H1 (cell line): ENCODE data around the gene TCN2. TPM values are rescaled to one million over a fixed set of nuclear protein-coding genes. Genes with fewer than 3 reads are reported as not detected.

Experiments used
- CTCF ChIA-PET: fragments of 300-600 bp; sonication (Branson Sonifier 250); formaldehyde crosslinking; loops from one replicate; lab custom pipeline; 2021; ENCODE audit not compliant: partially characterized antibody; lab: Charles Lee
- POLR2A ChIA-PET: fragments of 300-600 bp; sonication (Branson Sonifier 250); formaldehyde crosslinking; loops from one replicate; lab custom pipeline; 2021; ENCODE audit warnings: inconsistent platforms; ENCODE audit not compliant: partially characterized antibody; lab: Charles Lee
- DNase-seq, 2 experiments: peaks; one replicate each; pipeline versions ENCODE4 v3.0.0 to v3.0.0-alpha.2; 2010 to 2022; ENCODE audit warnings: low spot score in 2 of 2, low read depth in 1 of 2, mixed read lengths in 1 of 2
- FAIRE-seq: peaks from 2 replicates; lab custom pipeline; 2011; peaks lifted over from hg19 to GRCh38; lab: Jason Lieb, UNC
- H2AFZ ChIP-seq: 2 replicates; pipeline ENCODE4 v1.8.1; 2012; ENCODE audit warnings: low read length, inconsistent platforms
- H2AK5ac ChIP-seq: 2 replicates; pipeline ENCODE4 v1.6.1; 2013; ENCODE audit warnings: low read depth, low read length
- H2BK120ac ChIP-seq: replicated peaks from 2 replicates; pipeline ENCODE3; 2013; ENCODE audit warnings: low read depth, low read length, inconsistent platforms
- H2BK12ac ChIP-seq: 2 replicates; pipeline ENCODE4 v1.6.1; 2013; ENCODE audit warnings: low read depth, low read length
- H2BK15ac ChIP-seq: 2 replicates; pipeline ENCODE4 v1.6.1; 2013; ENCODE audit warnings: low read length
- H2BK20ac ChIP-seq: 2 replicates; pipeline ENCODE4 v1.6.1; 2013; ENCODE audit warnings: low read length
- H2BK5ac ChIP-seq: 2 replicates; pipeline ENCODE4 v1.6.1; 2013; ENCODE audit warnings: low read depth, low read length
- H3K14ac ChIP-seq: 2 replicates; pipeline ENCODE4 v1.6.1; 2013; ENCODE audit warnings: inconsistent platforms; ENCODE audit not compliant: insufficient read length
- H3K18ac ChIP-seq: 2 replicates; pipeline ENCODE4 v1.6.1; 2013; ENCODE audit warnings: low read length; ENCODE audit errors: extremely low read depth
- H3K23ac ChIP-seq: 2 replicates; pipeline ENCODE4 v1.6.1; 2013; ENCODE audit warnings: inconsistent platforms; ENCODE audit not compliant: insufficient read length
- H3K23me2 ChIP-seq: 2 replicates; pipeline ENCODE4 v1.6.1; 2013; ENCODE audit warnings: low read depth, low read length
- H3K27ac ChIP-seq: 2 replicates; pipeline ENCODE4 v1.6.1; 2011; ENCODE audit warnings: low read depth, low read length, inconsistent platforms
- H3K27me3 ChIP-seq, 4 experiments: replicated peaks in 1 of 4; 1 replicate in 1 of 4; 2 replicates in 3 of 4; pipeline versions ENCODE4 v1.6.1 to v1.8.1; 2011 to 2013; ENCODE audit warnings: low read length in 3 of 4, mild to moderate bottlenecking in 3 of 4, inconsistent platforms in 2 of 4, mixed read lengths in 2 of 4, moderate library complexity in 1 of 4; ENCODE audit not compliant: control insufficient read depth in 3 of 4, insufficient read depth in 3 of 4; ENCODE audit errors: extremely low read depth in 1 of 4
- H3K36me3 ChIP-seq, 4 experiments: 2 replicates each; pipeline versions ENCODE4 v1.6.1 to v1.8.1; 2011 to 2013; ENCODE audit warnings: mild to moderate bottlenecking in 4 of 4, low read length in 3 of 4, moderate library complexity in 2 of 4, control low read depth in 1 of 4, inconsistent platforms in 1 of 4; ENCODE audit not compliant: insufficient read depth in 4 of 4, control insufficient read depth in 2 of 4
- H3K4ac ChIP-seq: replicated peaks from 2 replicates; pipeline ENCODE3; 2013; ENCODE audit warnings: low read length, low read depth, mixed read lengths, inconsistent platforms; ENCODE audit not compliant: insufficient read length
- H3K4me1 ChIP-seq, 4 experiments: replicated peaks in 1 of 4; 1 replicate in 1 of 4; 2 replicates in 3 of 4; pipeline versions ENCODE4 v1.6.1 to v1.8.1; 2011 to 2013; ENCODE audit warnings: low read length in 3 of 4, inconsistent platforms in 2 of 4, mixed read lengths in 1 of 4; ENCODE audit not compliant: insufficient read depth in 4 of 4, control insufficient read depth in 3 of 4
- H3K4me2 ChIP-seq, 2 experiments: 2 replicates each; pipeline versions ENCODE4 v1.6.1 to v1.8.1; 2011 to 2013; ENCODE audit warnings: low read depth in 2 of 2, low read length in 2 of 2, control low read depth in 1 of 2, inconsistent platforms in 1 of 2, mild to moderate bottlenecking in 1 of 2; ENCODE audit not compliant: insufficient read depth in 1 of 2
- H3K4me3 ChIP-seq, 4 experiments: fragments of 200-600, 300-600 bp in 1 of 4; sonication (generic), shearing (Covaris generic), sonication (Bioruptor Twin) in 1 of 4; 2 replicates each; pipeline versions ENCODE4 v1.5.1 to v1.8.1; 2011 to 2016; ENCODE audit warnings: low read length in 4 of 4, low read depth in 3 of 4, control low read depth in 2 of 4, inconsistent platforms in 2 of 4, mild to moderate bottlenecking in 2 of 4, mixed read lengths in 1 of 4, moderate library complexity in 1 of 4; ENCODE audit not compliant: insufficient read depth in 2 of 4; ENCODE audit errors: extremely low read depth in 1 of 4
- H3K56ac ChIP-seq: replicated peaks from 2 replicates; pipeline ENCODE3; 2013; ENCODE audit warnings: low read depth, mild to moderate bottlenecking, mixed read lengths, low read length, inconsistent platforms; ENCODE audit not compliant: insufficient read length
- H3K79me1 ChIP-seq: 2 replicates; pipeline ENCODE4 v1.6.1; 2013; ENCODE audit warnings: low read depth, low read length, control low read depth
- H3K79me2 ChIP-seq, 2 experiments: 2 replicates each; pipeline versions ENCODE4 v1.6.1 to v1.8.1; 2012 to 2013; ENCODE audit warnings: low read length in 2 of 2, mild to moderate bottlenecking in 2 of 2, inconsistent platforms in 1 of 2; ENCODE audit not compliant: insufficient read depth in 2 of 2, control insufficient read depth in 1 of 2
- H3K9ac ChIP-seq, 4 experiments: replicated peaks in 1 of 4; 1 replicate in 1 of 4; 2 replicates in 3 of 4; pipeline versions ENCODE4 v1.6.1 to v1.8.1; 2011 to 2013; ENCODE audit warnings: low read depth in 3 of 4, low read length in 3 of 4, control low read depth in 2 of 4, mild to moderate bottlenecking in 2 of 4, moderate library complexity in 2 of 4, inconsistent platforms in 1 of 4; ENCODE audit errors: extremely low read depth in 1 of 4
- H3K9me3 ChIP-seq, 2 experiments: 2 replicates each; pipeline versions ENCODE4 v1.6.1 to v1.8.1; 2012 to 2013; ENCODE audit warnings: mild to moderate bottlenecking in 2 of 2, moderate library complexity in 2 of 2, control low read depth in 1 of 2, inconsistent platforms in 1 of 2, low read depth in 1 of 2, low read length in 1 of 2, mixed read lengths in 1 of 2; ENCODE audit not compliant: insufficient read depth in 2 of 2
- H4K20me1 ChIP-seq, 2 experiments: replicated peaks in 1 of 2; 2 replicates each; pipeline versions ENCODE3 to v1.8.1; 2011 to 2013; ENCODE audit warnings: inconsistent platforms in 2 of 2, low read length in 2 of 2, mild to moderate bottlenecking in 1 of 2; ENCODE audit not compliant: insufficient read depth in 2 of 2, control insufficient read depth in 1 of 2
- H4K5ac ChIP-seq: 2 replicates; pipeline ENCODE4 v1.6.1; 2013; ENCODE audit warnings: low read length, low read depth, mixed read lengths, inconsistent platforms; ENCODE audit not compliant: insufficient read length
- H4K8ac ChIP-seq: 2 replicates; pipeline ENCODE4 v1.8.0; 2013; ENCODE audit warnings: mild to moderate bottlenecking, moderate library complexity, low read length, inconsistent platforms; ENCODE audit not compliant: insufficient read depth; ENCODE audit errors: extremely low read depth
- H4K91ac ChIP-seq: replicated peaks from 2 replicates; pipeline ENCODE3; 2013; ENCODE audit warnings: low read length, mixed read lengths, inconsistent platforms; ENCODE audit not compliant: insufficient read length
- CBX5 ChIP-seq: fragments of 300-800, 300-1000 bp; sonication (generic); IDR thresholded peaks from 2 replicates; pipeline ENCODE4 v1.7.1; 2016; ENCODE audit warnings: antibody characterized with exemption, low read length, low read depth
- CEBPB ChIP-seq: IDR thresholded peaks from 2 replicates; pipeline ENCODE4 v1.6.1; 2012; ENCODE audit warnings: low read depth, low read length
- KDM1A ChIP-seq: fragments of 200-600, 300-600 bp; sonication (generic); IDR thresholded peaks from 2 replicates; pipeline ENCODE4 v1.7.1; 2016; ENCODE audit warnings: mild to moderate bottlenecking, low read length, borderline replicate concordance
- NRF1 ChIP-seq: IDR thresholded peaks from 2 replicates; pipeline ENCODE4 v1.6.1; 2011; ENCODE audit warnings: mild to moderate bottlenecking, low read depth, low read length, improper control_type of control experiment
- RXRA ChIP-seq: IDR thresholded peaks from 2 replicates; pipeline ENCODE4 v1.6.1; 2011; ENCODE audit warnings: low read depth, mild to moderate bottlenecking, low read length, moderate library complexity; ENCODE audit not compliant: insufficient read depth
- SIN3A ChIP-seq, 2 experiments: IDR thresholded peaks in 1 of 2; conservative IDR thresholded peaks in 1 of 2; 2 replicates each; pipeline ENCODE4 v1.6.1; 2011 to 2012; ENCODE audit warnings: low read length in 2 of 2, improper control_type of control experiment in 1 of 2, low read depth in 1 of 2, mild to moderate bottlenecking in 1 of 2
- SP2 ChIP-seq: IDR thresholded peaks from 2 replicates; pipeline ENCODE4 v1.6.1; 2012; ENCODE audit warnings: mild to moderate bottlenecking, low read length, inconsistent platforms
- SP4 ChIP-seq: IDR thresholded peaks from 2 replicates; pipeline ENCODE4 v1.6.1; 2012; ENCODE audit warnings: low read length, inconsistent platforms
- SUZ12 ChIP-seq: fragments of 200-600 bp; sonication (generic); IDR thresholded peaks from 2 replicates; pipeline ENCODE4 v1.6.1; 2012; ENCODE audit warnings: mild to moderate bottlenecking, inconsistent platforms, low read length, moderate library complexity, mixed read lengths
- TCF12 ChIP-seq: IDR thresholded peaks from 2 replicates; pipeline ENCODE4 v1.6.1; 2011; ENCODE audit warnings: low read depth, mild to moderate bottlenecking, low read length
- TEAD4 ChIP-seq: IDR thresholded peaks from 2 replicates; pipeline ENCODE4 v1.6.1; 2012; ENCODE audit warnings: low read depth, low read length, inconsistent platforms, mixed read lengths
- WGBS, 2 experiments: shearing (Covaris generic) in 1 of 2; methylation state at CpG; one replicate each; pipeline versions ENCODE4 v1.1.6 to v1.1.7; 2013 to 2015; ENCODE audit warnings: low lambda C conversion rate in 2 of 2, mixed read lengths in 2 of 2, inconsistent platforms in 1 of 2, low coverage in 1 of 2, missing lambda C conversion rate in 1 of 2; ENCODE audit not compliant: insufficient replicate concordance in 2 of 2, insufficient coverage in 1 of 2, insufficient read length in 1 of 2; ENCODE audit errors: extremely low coverage in 1 of 2, missing lambda C conversion rate in 1 of 2; 5-methylcytosine and 5-hydroxymethylcytosine counted together
- polyA plus RNA-seq, 7 experiments: library from polyadenylated mRNA; depleted of rRNA in 3 of 7; stranded (reverse) in 5 of 7; unstranded in 2 of 7; fragments of >200 nt in 5 of 7; fragments of 200-250 nt in 2 of 7; gene quantifications; 1 replicate in 5 of 7; 2 replicates in 1 of 7; 4 replicates in 1 of 7; pipeline versions ENCODE4 v1.2.1 to v1.2.3, GENCODE V29; 2011 to 2013; ENCODE audit warnings: missing spikeins in 2 of 7, mixed read lengths in 2 of 7
- total RNA-seq: library from RNA; stranded (reverse); fragmentation: NEBNext Ultra II Directional; extraction: Animal tissue kit (Norgen Biotek cat#: 25700); gene quantifications from 2 replicates; pipeline ENCODE4 v1.2.1, GENCODE V29; 2021

TCN2 gene
- total and polyA plus RNA-seq, 2 of the 8 experiments (the other 6 are each of a cell fraction or from before 2014, with no cell fraction given): 30.0 to 87.8 TPM

- 77% methylated on average over 3 of the region's 3 CpGs; no CpG with 5 or more reads in 1 of the 2 experiments for WGBS, 2 experiments
- H3K36me3 ChIP-seq: no peaks in the 10 kb centered on the region
- H3K4me3 ChIP-seq: no peak overlapping the region
- H3K23me2 ChIP-seq: no peaks in the 10 kb centered on the region
- no peak overlapping the region for H3K4ac ChIP-seq
- H4K91ac ChIP-seq: no peak overlapping the region
- no peak overlapping the region for H3K56ac ChIP-seq
- ChIA-PET POLR2A (interaction anchor here (0.6 to 3.6 kb wide), 2 partner anchors 10 to 223 kb away, joined by 7 to 16 read pairs; partner anchors contain the start of gene PES1), CTCF (interaction anchor here (0.6 to 5.8 kb wide), 13 partner anchors 8 to 259 kb away, joined by 3 to 40 read pairs (median 5); partner anchors contain the start of gene PES1)
- H3K79me2 ChIP-seq: no peaks in the 10 kb centered on the region
- no peak for DNase-seq
- no peak overlapping the region for H3K14ac ChIP-seq
- H3K4me1 ChIP-seq: peaks cover 3 to 9% (median 5%) of the 10 kb centered on the region in 4 experiments; a peak in 6 of 7 replicates
- no peaks in the 10 kb centered on the region for H3K27me3 ChIP-seq
- H4K20me1 ChIP-seq: peaks cover 0 to 2% of the 10 kb centered on the region in 2 experiments
- H3K23ac ChIP-seq: no peak overlapping the region
- H3K9ac ChIP-seq: no peak overlapping the region
- no peak overlapping the region for H4K8ac ChIP-seq
- no peak overlapping the region for H2AFZ ChIP-seq
- H3K79me1 ChIP-seq: no peaks in the 10 kb centered on the region
- no peak for FAIRE-seq
- no peak overlapping the region for H2BK5ac ChIP-seq
- no peak overlapping the region for H2BK120ac ChIP-seq
- H3K9me3 ChIP-seq: no peaks in the 10 kb centered on the region
- TF ChIP-seq RXRA (no peak), CBX5 (no peak), SUZ12 (no peak), NRF1 (no peak), SP4 (no peak), TEAD4 (no peak), KDM1A (no peak), CEBPB (no peak), TCF12 (no peak), SP2 (no peak), SIN3A (conservative IDR thresholded peaks at IDR 0.05 in 1 of 2, IDR thresholded peaks at IDR 0.05 in 1 of 2; ENCODE audit: low read depth in 1 of 2, low read length in 2 of 2) (no peak)
- H2BK12ac ChIP-seq: no peak overlapping the region
- H3K27ac ChIP-seq: no peak overlapping the region
- no peak overlapping the region for H4K5ac ChIP-seq
- H3K4me2 ChIP-seq: no peak overlapping the region
- H2BK15ac ChIP-seq: no peak overlapping the region
- no peak overlapping the region for H2BK20ac ChIP-seq
- no peak overlapping the region for H2AK5ac ChIP-seq
- no peak overlapping the region for H3K18ac ChIP-seq
Measured at GRCh38 chr22:30600921-30601320, 6.1 kb upstream of the TCN2 start.
